IMR-90 (cell line): ENCODE data around the gene EMX1. TPM values are rescaled to one million over a fixed set of nuclear protein-coding genes. Genes with fewer than 3 reads are reported as not detected.

ENCODE experiments used
- ATAC-seq: fragments of 200-7000 bp; cut with Tn5 transposase; 2 replicates; pipeline ENCODE4 v1.9.1; 2020; ENCODE audit warnings: low read depth, mild to moderate bottlenecking, moderate library complexity
- BruUV-seq: library from RNA; stranded (reverse); fragments of 400-500 nt; replicated peaks from 2 replicates; lab custom pipeline; 2021; lab: Mats Ljungman, UMichigan
- CTCF ChIA-PET: fragments of 300-600 bp; formaldehyde crosslinking; extraction: SDS; loops from one replicate; lab custom pipeline; 2021; ENCODE audit warnings: antibody characterized with exemption; lab: Yijun Ruan, JAX
- POLR2A ChIA-PET: fragments of 300-600 bp; sonication (Branson Sonifier 250); formaldehyde crosslinking; loops from one replicate; lab custom pipeline; 2022; ENCODE audit warnings: antibody characterized with exemption; ENCODE audit not compliant: unreplicated experiment; lab: Charles Lee
- DNase-seq: peaks from one replicate; pipeline ENCODE4 v3.0.0; 2013
- H2AFZ ChIP-seq: replicated peaks from 2 replicates; pipeline ENCODE3; 2013; ENCODE audit warnings: low read length, mild to moderate bottlenecking; ENCODE audit not compliant: poor library complexity
- H2AK5ac ChIP-seq: 2 replicates; pipeline ENCODE4 v1.6.1; 2013; ENCODE audit warnings: low read depth, low read length, inconsistent platforms
- H2AK9ac ChIP-seq: replicated peaks from 2 replicates; pipeline ENCODE3; 2013; ENCODE audit warnings: mild to moderate bottlenecking, low read depth, low read length, moderate library complexity; ENCODE audit not compliant: poor library complexity
- H2BK120ac ChIP-seq: 2 replicates; pipeline ENCODE4 v1.6.1; 2013; ENCODE audit warnings: low read depth, low read length, inconsistent platforms
- H2BK15ac ChIP-seq: 3 replicates; pipeline ENCODE4 v1.6.1; 2013; ENCODE audit warnings: low read depth, low read length, inconsistent platforms
- H2BK20ac ChIP-seq: 2 replicates; pipeline ENCODE4 v1.6.1; 2013; ENCODE audit warnings: low read depth, mild to moderate bottlenecking, inconsistent platforms, low read length, moderate library complexity
- H2BK5ac ChIP-seq: 2 replicates; pipeline ENCODE4 v1.6.1; 2013; ENCODE audit warnings: mild to moderate bottlenecking, low read depth, low read length, inconsistent platforms; ENCODE audit not compliant: poor library complexity, severe bottlenecking
- H3K14ac ChIP-seq: replicated peaks from 2 replicates; pipeline ENCODE4 v1.6.1; 2013; ENCODE audit warnings: low read depth, low read length, inconsistent platforms
- H3K18ac ChIP-seq: 2 replicates; pipeline ENCODE4 v1.6.1; 2013; ENCODE audit warnings: low read depth, low read length, control low read depth
- H3K23ac ChIP-seq: 2 replicates; pipeline ENCODE4 v1.6.1; 2013; ENCODE audit warnings: low read depth, low read length, inconsistent platforms
- H3K27ac ChIP-seq: 2 replicates; pipeline ENCODE4 v1.5.1; 2013; ENCODE audit warnings: mild to moderate bottlenecking, control low read depth, low read length; ENCODE audit not compliant: insufficient read depth
- H3K27me3 ChIP-seq: 2 replicates; pipeline ENCODE4 v1.6.1; 2013; ENCODE audit warnings: low read length; ENCODE audit not compliant: control insufficient read depth, insufficient read depth
- H3K36me3 ChIP-seq: 2 replicates; pipeline ENCODE4 v1.6.1; 2013; ENCODE audit warnings: low read length, mixed read lengths; ENCODE audit not compliant: control insufficient read depth, insufficient read depth
- H3K4ac ChIP-seq: 2 replicates; pipeline ENCODE4 v1.6.1; 2013; ENCODE audit warnings: low read depth, low read length, inconsistent platforms
- H3K4me1 ChIP-seq: 2 replicates; pipeline ENCODE4 v1.6.1; 2013; ENCODE audit warnings: low read length, mixed read lengths; ENCODE audit not compliant: control insufficient read depth, insufficient read depth
- H3K4me2 ChIP-seq: 2 replicates; pipeline ENCODE4 v1.6.1; 2013; ENCODE audit warnings: low read depth, mild to moderate bottlenecking, control low read depth, low read length, moderate library complexity
- H3K4me3 ChIP-seq: 2 replicates; pipeline ENCODE4 v1.5.1; 2013; ENCODE audit warnings: low read depth, mild to moderate bottlenecking, control low read depth, low read length, moderate library complexity; ENCODE audit not compliant: insufficient read depth
- H3K56ac ChIP-seq: 2 replicates; pipeline ENCODE4 v1.6.1; 2013; ENCODE audit warnings: low read length, inconsistent platforms; ENCODE audit not compliant: insufficient read depth; ENCODE audit errors: extremely low read depth
- H3K79me1 ChIP-seq, 2 experiments: 2 replicates each; pipeline ENCODE4 v1.6.1; 2013; ENCODE audit warnings: low read length in 2 of 2, inconsistent platforms in 1 of 2, low read depth in 1 of 2
- H3K9ac ChIP-seq: 2 replicates; pipeline ENCODE4 v1.6.1; 2013; ENCODE audit warnings: low read depth, low read length, control low read depth
- H3K9me1 ChIP-seq: 2 replicates; pipeline ENCODE4 v1.6.1; 2013; ENCODE audit warnings: low read length, inconsistent platforms; ENCODE audit not compliant: insufficient read depth
- H3K9me3 ChIP-seq: 2 replicates; pipeline ENCODE4 v1.6.1; 2013; ENCODE audit warnings: low read length; ENCODE audit not compliant: control insufficient read depth, insufficient read depth
- H4K20me1 ChIP-seq: 2 replicates; pipeline ENCODE4 v1.6.1; 2013; ENCODE audit warnings: low read length, inconsistent platforms; ENCODE audit not compliant: insufficient read depth
- H4K5ac ChIP-seq: 2 replicates; pipeline ENCODE4 v1.6.1; 2013; ENCODE audit warnings: mild to moderate bottlenecking, low read depth, low read length, control low read depth
- H4K8ac ChIP-seq, 2 experiments: 2 replicates each; pipeline ENCODE4 v1.6.1; 2013; ENCODE audit warnings: low read depth in 2 of 2, low read length in 2 of 2, control low read depth in 1 of 2, inconsistent platforms in 1 of 2
- H4K91ac ChIP-seq: 2 replicates; pipeline ENCODE4 v1.6.1; 2013; ENCODE audit warnings: low read depth, low read length, inconsistent platforms; ENCODE audit not compliant: insufficient read depth
- CHD1 ChIP-seq: IDR thresholded peaks from 2 replicates; pipeline ENCODE4 v1.6.1; 2012; ENCODE audit warnings: low read depth, low read length, improper control_type of control experiment
- NFE2L2 ChIP-seq: fragments of 150-350 bp; IDR thresholded peaks from 2 replicates; pipeline ENCODE4 v1.6.1; 2016; ENCODE audit warnings: low read depth, mild to moderate bottlenecking, low read length
- RAD21 ChIP-seq: IDR thresholded peaks from 2 replicates; pipeline ENCODE4 v1.6.1; 2012; ENCODE audit warnings: low read length, improper control_type of control experiment
- WGBS, 2 experiments: methylation state at CpG; one replicate each; pipeline versions ENCODE4 v1.1.5 to v1.1.7; 2013; ENCODE audit warnings: missing lambda C conversion rate in 2 of 2; ENCODE audit not compliant: insufficient read length in 1 of 2; ENCODE audit errors: extremely low coverage in 2 of 2; 5-methylcytosine and 5-hydroxymethylcytosine counted together
- dilution Hi-C: fragments of 300-500 bp; cut with HindIII; formaldehyde crosslinking; loops from one replicate; pipeline ENCODE4 v1.14.3; 2018; ENCODE audit warnings: low sequenced_read_pairs; ENCODE audit not compliant: unreplicated experiment
- in situ Hi-C: fragments of 300-500 bp; cut with MboI; formaldehyde crosslinking; loops from 3 replicates; pipeline ENCODE4 v1.14.3; 2019; ENCODE audit warnings: low sequenced_read_pairs, inconsistent platforms, mixed read lengths
- intact Hi-C: fragments of 100-400 bp; cut with micrococcal nuclease; formaldehyde crosslinking; loops from 2 replicates; pipeline ENCODE4 v1.10.0; 2022
- polyA plus RNA-seq, 3 experiments: library from polyadenylated mRNA; depleted of rRNA; stranded (reverse); fragments of >200 nt; gene quantifications; 2 replicates each; pipeline ENCODE4 v1.2.3, GENCODE V29; 2012; ENCODE audit warnings: low replicate concordance in 1 of 3
- total RNA-seq: library from RNA; depleted of rRNA; stranded (reverse); fragments of >200 nt; gene quantifications from 2 replicates; pipeline ENCODE4 v1.2.3, GENCODE V29; 2012

EMX1 gene
- total and polyA plus RNA-seq, 2 of the 4 experiments (the other 2 are of a cell fraction) = not detected

GRCh38 chr2:72955228-72956049 is 38.1 kb downstream of the EMX1 start (continued):
- no peak for TF ChIP-seq RAD21

GRCh38 chr2:72956050-72956395 is 38.7 kb downstream of the EMX1 start:
- intact Hi-C loops (no loop called here), in situ Hi-C loops (no loop called here), dilution Hi-C loops (no loop called here)
- no peak overlapping the region for H4K91ac ChIP-seq
- no peak overlapping the region for H3K14ac ChIP-seq
- H3K4me2 ChIP-seq = no peak overlapping the region
- H2BK120ac ChIP-seq = no peak overlapping the region
- no peak overlapping the region for H3K18ac ChIP-seq
- TF ChIP-seq NFE2L2 (no peak), CHD1 (no peak)
- DNase-seq (no peak), ATAC-seq (no peak)
- H3K9me3 ChIP-seq = no peaks in the 10 kb centered on the region
- H2AFZ ChIP-seq = no peak overlapping the region
- H3K4ac ChIP-seq = no peak overlapping the region
- H3K36me3 ChIP-seq = no peaks in the 10 kb centered on the region; the same call in 1 of the 2 replicates
- no peak overlapping the region for H3K56ac ChIP-seq
- no CpG with 5 or more reads among the region's 2 CpGs for WGBS, 2 experiments
- no peak overlapping the region for H4K5ac ChIP-seq
- no peak overlapping the region for H3K9ac ChIP-seq
- ChIA-PET POLR2A (no interaction called here), CTCF (no interaction called here)
- no peak overlapping the region for H3K4me3 ChIP-seq
- H2BK15ac ChIP-seq = no peak overlapping the region
- H3K27me3 ChIP-seq = no peaks in the 10 kb centered on the region
- no peak overlapping the region for H2BK5ac ChIP-seq
- no peak overlapping the region for H2AK5ac ChIP-seq
- H2BK20ac ChIP-seq = no peak overlapping the region
- no peaks in the 10 kb centered on the region for H3K79me1 ChIP-seq
- BruUV-seq = no TSS peak
- H3K4me1 ChIP-seq = no peaks in the 10 kb centered on the region
- no peaks in the 10 kb centered on the region for H4K20me1 ChIP-seq
- H4K8ac ChIP-seq = no peak overlapping the region
- peaks cover 3% of the 10 kb centered on the region; the same call in 1 of the 2 replicates for H3K9me1 ChIP-seq
- no peak overlapping the region for H3K23ac ChIP-seq
- H2AK9ac ChIP-seq = peak overlapping the region; percentile 20
- H3K27ac ChIP-seq = no peak overlapping the region
